Mesendoderm (in vitro differentiated cells): ENCODE results near the gene NEMP2.

Source experiments
- DNase-seq: peaks from one replicate; pipeline ENCODE4 v3.0.0; 2013
- H2AK5ac ChIP-seq: 2 replicates; pipeline ENCODE4 v1.6.1; 2013; ENCODE audit warnings: low read length, inconsistent platforms
- H2BK120ac ChIP-seq: 2 replicates; pipeline ENCODE4 v1.6.1; 2013; ENCODE audit warnings: low read depth, mild to moderate bottlenecking, low read length, moderate library complexity, mixed read lengths
- H2BK15ac ChIP-seq: replicated peaks from 2 replicates; pipeline ENCODE4 v1.6.1; 2013; ENCODE audit warnings: low read depth, mild to moderate bottlenecking, moderate library complexity
- H2BK5ac ChIP-seq: 2 replicates; pipeline ENCODE4 v1.6.1; 2013; ENCODE audit warnings: low read length, inconsistent platforms
- H3K18ac ChIP-seq: 2 replicates; pipeline ENCODE4 v1.6.1; 2013; ENCODE audit warnings: mild to moderate bottlenecking, low read length, mixed read lengths
- H3K23ac ChIP-seq: one replicate; pipeline ENCODE4 v1.6.1; 2013; ENCODE audit warnings: low read length
- H3K27ac ChIP-seq: 2 replicates; pipeline ENCODE4 v1.5.1; 2013; ENCODE audit warnings: low read depth, mild to moderate bottlenecking, inconsistent platforms, low read length, moderate library complexity
- H3K27me3 ChIP-seq: 2 replicates; pipeline ENCODE4 v1.6.1; 2013; ENCODE audit warnings: low read length, control low read depth, mild to moderate bottlenecking, inconsistent platforms; ENCODE audit not compliant: insufficient read depth, poor library complexity
- H3K36me3 ChIP-seq: 2 replicates; pipeline ENCODE4 v1.6.1; 2013; ENCODE audit warnings: low read length, inconsistent platforms; ENCODE audit not compliant: control insufficient read depth, insufficient read depth
- H3K4ac ChIP-seq: one replicate; pipeline ENCODE4 v1.6.1; 2013; ENCODE audit warnings: low read depth, mild to moderate bottlenecking, low read length, moderate library complexity
- H3K4me1 ChIP-seq: 2 replicates; pipeline ENCODE4 v1.6.1; 2013; ENCODE audit warnings: low read depth, low read length, inconsistent platforms; ENCODE audit not compliant: control insufficient read depth
- H3K4me2 ChIP-seq: 2 replicates; pipeline ENCODE4 v1.6.1; 2013; ENCODE audit warnings: low read length
- H3K4me3 ChIP-seq: 2 replicates; pipeline ENCODE4 v1.5.1; 2013; ENCODE audit warnings: mild to moderate bottlenecking, low read length
- H3K56ac ChIP-seq: one replicate; pipeline ENCODE4 v1.6.1; 2013; ENCODE audit warnings: low read length
- H3K79me1 ChIP-seq: 2 replicates; pipeline ENCODE4 v1.6.1; 2013; ENCODE audit warnings: low read length, inconsistent platforms
- H3K79me2 ChIP-seq: 2 replicates; pipeline ENCODE4 v1.6.1; 2013; ENCODE audit warnings: mild to moderate bottlenecking, low read length; ENCODE audit not compliant: control insufficient read depth, insufficient read depth
- H3K9ac ChIP-seq: 2 replicates; pipeline ENCODE4 v1.6.1; 2013; ENCODE audit warnings: low read length, inconsistent platforms
- H4K5ac ChIP-seq: one replicate; pipeline ENCODE4 v1.6.1; 2013; ENCODE audit warnings: low read length
- H4K8ac ChIP-seq: one replicate; pipeline ENCODE4 v1.6.1; 2013; ENCODE audit warnings: low read depth, mild to moderate bottlenecking, control low read depth, low read length, moderate library complexity
- WGBS: extraction: QIAGEN DNeasy Blood & Tissue Kit; methylation state at CpG from one replicate; pipeline ENCODE4 v1.1.7; 2013; ENCODE audit warnings: low lambda C conversion rate, missing lambda C conversion rate; ENCODE audit not compliant: insufficient coverage; ENCODE audit errors: extremely low coverage; 5-methylcytosine and 5-hydroxymethylcytosine counted together

Gene NEMP2

GRCh38 chr2:190540048-190540447, 5.5 kb upstream of the NEMP2 start:
- no peak overlapping the region for H3K9ac ChIP-seq
- no peaks in the 10 kb centered on the region for H3K79me2 ChIP-seq
- no peak for DNase-seq
- no CpG with 5 or more reads among the region's 6 CpGs for WGBS
- H3K18ac ChIP-seq, result no peak overlapping the region
- peaks cover 4% of the 10 kb centered on the region for H3K4me1 ChIP-seq
- H3K27me3 ChIP-seq, result no peaks in the 10 kb centered on the region
- no peaks in the 10 kb centered on the region for H3K79me1 ChIP-seq
- no peaks in the 10 kb centered on the region for H3K36me3 ChIP-seq
- H2AK5ac ChIP-seq, result no peak overlapping the region
- no peak overlapping the region for H2BK120ac ChIP-seq
- no peak overlapping the region for H3K4ac ChIP-seq
- H3K23ac ChIP-seq, result no peak overlapping the region
- no peak overlapping the region for H4K5ac ChIP-seq
- H2BK5ac ChIP-seq, result no peak overlapping the region
- no peak overlapping the region for H3K56ac ChIP-seq
- no peak overlapping the region for H3K4me3 ChIP-seq
- H2BK15ac ChIP-seq, result no peak overlapping the region
- no peak overlapping the region for H3K27ac ChIP-seq
- H4K8ac ChIP-seq, result no peak overlapping the region
- no peak overlapping the region for H3K4me2 ChIP-seq

DNA sequence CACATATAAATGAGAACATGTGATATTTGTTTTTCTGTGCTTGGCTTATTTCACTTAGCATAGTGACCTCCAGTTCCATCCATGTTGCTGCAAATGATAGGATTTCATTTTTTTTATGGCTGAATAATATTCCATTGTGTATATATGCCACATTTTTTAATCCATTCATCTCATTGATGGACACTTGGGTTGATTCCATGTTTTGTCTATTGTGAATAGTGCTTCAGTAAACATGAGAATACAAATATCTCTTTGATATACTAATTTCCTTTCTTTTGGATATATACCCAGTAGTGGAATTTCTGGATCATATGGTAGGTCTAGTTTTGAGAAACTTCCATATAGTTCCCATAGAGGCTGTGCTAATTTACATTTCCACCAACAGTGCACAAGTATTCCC, 3.7 kb upstream of the NEMP2 start:
- H3K27ac ChIP-seq, result no peak overlapping the region

DNA sequence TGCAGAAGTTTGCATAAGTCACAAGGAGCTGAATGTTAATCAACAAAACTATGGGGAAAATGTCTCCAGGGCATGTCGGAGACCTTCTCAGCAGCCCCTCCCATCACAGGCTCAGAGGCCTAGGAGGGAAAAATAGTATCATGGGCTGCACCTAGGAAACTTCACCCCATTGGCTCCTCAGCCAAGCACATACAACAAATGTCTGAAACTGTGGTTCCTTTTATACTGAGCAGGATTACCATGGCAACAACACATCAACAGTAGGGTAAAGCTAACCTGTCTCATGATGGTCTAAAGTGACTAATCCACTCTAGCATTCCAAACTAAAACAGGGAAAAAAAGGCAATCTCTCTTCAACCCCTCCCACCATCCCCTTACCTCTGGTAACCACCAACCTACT, 3.2 kb upstream of the NEMP2 start:
- Histone ChIP-seq H3K56ac (no peak overlapping the region), H2AK5ac (no peak overlapping the region)
- DNase-seq, result peak; percentile 77

More for the DNA sequence above, 3.7 kb upstream of the NEMP2 start:
- Histone ChIP-seq H3K56ac (no peak overlapping the region), H4K5ac (no peak overlapping the region), H3K18ac (no peak overlapping the region), H3K79me1 (no peaks in the 10 kb centered on the region), H3K4ac (no peak overlapping the region), H2BK120ac (no peak overlapping the region), H2BK15ac (no peak overlapping the region), H3K27me3 (no peaks in the 10 kb centered on the region), H3K4me2 (no peak overlapping the region), H3K4me3 (no peak overlapping the region), H3K79me2 (no peaks in the 10 kb centered on the region), H4K8ac (no peak overlapping the region), H2BK5ac (no peak overlapping the region), H3K4me1 (peaks cover 6% of the 10 kb centered on the region), H2AK5ac (no peak overlapping the region), H3K9ac (no peak overlapping the region), H3K36me3 (no peaks in the 10 kb centered on the region), H3K23ac (no peak overlapping the region)
- no peak for DNase-seq

GRCh38 chr2:190535586-190535985, 1.1 kb upstream of the NEMP2 start:
- Histone ChIP-seq H3K9ac (no peak overlapping the region), H2BK120ac (peak overlapping the region; percentile 21), H3K79me2 (no peaks in the 10 kb centered on the region), H3K27ac (no peak overlapping the region), H3K18ac (no peak overlapping the region), H3K36me3 (no peaks in the 10 kb centered on the region), H3K4me3 (no peak overlapping the region), H3K4me1 (peaks cover 6% of the 10 kb centered on the region), H3K56ac (peak overlapping the region; percentile 26), H3K79me1 (no peaks in the 10 kb centered on the region), H2BK15ac (no peak overlapping the region), H3K4ac (no peak overlapping the region), H3K23ac (no peak overlapping the region), H4K8ac (no peak overlapping the region), H3K4me2 (no peak overlapping the region), H2AK5ac (no peak overlapping the region), H2BK5ac (no peak overlapping the region), H4K5ac (no peak overlapping the region), H3K27me3 (no peaks in the 10 kb centered on the region)
- no peak for DNase-seq
- no CpG with 5 or more reads among the region's 1 CpG for WGBS

More for the DNA sequence above, 3.2 kb upstream of the NEMP2 start:
- no peak overlapping the region for H2BK5ac ChIP-seq
- no peak overlapping the region for H4K5ac ChIP-seq
- WGBS, result no CpG with 5 or more reads among the region's 1 CpG
- H3K79me2 ChIP-seq, result no peaks in the 10 kb centered on the region
- peaks cover 6% of the 10 kb centered on the region for H3K4me1 ChIP-seq
- no peak overlapping the region for H2BK120ac ChIP-seq
- no peak overlapping the region for H3K23ac ChIP-seq
- no peak overlapping the region for H4K8ac ChIP-seq
- H3K4me2 ChIP-seq, result no peak overlapping the region
- H3K79me1 ChIP-seq, result no peaks in the 10 kb centered on the region
- no peak overlapping the region for H3K27ac ChIP-seq
- H3K4me3 ChIP-seq, result no peak overlapping the region
- no peak overlapping the region for H3K18ac ChIP-seq
- H3K27me3 ChIP-seq, result no peaks in the 10 kb centered on the region
- no peak overlapping the region for H2BK15ac ChIP-seq
- no peaks in the 10 kb centered on the region for H3K36me3 ChIP-seq
- H3K9ac ChIP-seq, result no peak overlapping the region
- H3K4ac ChIP-seq, result no peak overlapping the region

DNA sequence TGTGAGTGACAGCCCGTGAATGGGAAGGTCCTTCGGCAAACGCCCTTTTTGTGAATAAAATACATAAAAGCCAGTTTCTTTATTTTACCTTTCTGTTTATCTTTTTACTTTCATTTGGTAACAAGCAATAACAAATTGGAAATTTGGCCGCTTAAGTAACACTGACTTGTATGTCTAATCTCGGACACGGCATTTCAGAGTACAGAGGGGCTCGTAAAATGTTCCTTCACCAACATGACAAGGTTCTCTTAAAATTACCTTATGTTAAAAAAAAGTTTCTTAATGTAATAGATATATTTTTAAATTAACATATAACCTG, 558 bp upstream of the NEMP2 start:
- Histone ChIP-seq H3K4me1 (peaks cover 6% of the 10 kb centered on the region), H2AK5ac (no peak overlapping the region), H3K27ac (peak overlapping the region; percentile 75), H3K56ac (peak overlapping the region; percentile 92), H3K4me2 (peak overlapping the region; percentile 45), H4K5ac (no peak overlapping the region), H3K79me1 (no peaks in the 10 kb centered on the region), H3K23ac (no peak overlapping the region), H3K27me3 (no peaks in the 10 kb centered on the region), H3K9ac (peak overlapping the region; percentile 88), H3K36me3 (no peaks in the 10 kb centered on the region), H4K8ac (no peak overlapping the region), H2BK15ac (no peak overlapping the region), H3K79me2 (no peaks in the 10 kb centered on the region), H3K4me3 (peak overlapping the region; percentile 35), H2BK5ac (no peak overlapping the region), H3K4ac (no peak overlapping the region), H3K18ac (peak overlapping the region; percentile 88), H2BK120ac (no peak overlapping the region)
- DNase-seq, result no peak
- no CpG with 5 or more reads among the region's 7 CpGs for WGBS

DNA sequence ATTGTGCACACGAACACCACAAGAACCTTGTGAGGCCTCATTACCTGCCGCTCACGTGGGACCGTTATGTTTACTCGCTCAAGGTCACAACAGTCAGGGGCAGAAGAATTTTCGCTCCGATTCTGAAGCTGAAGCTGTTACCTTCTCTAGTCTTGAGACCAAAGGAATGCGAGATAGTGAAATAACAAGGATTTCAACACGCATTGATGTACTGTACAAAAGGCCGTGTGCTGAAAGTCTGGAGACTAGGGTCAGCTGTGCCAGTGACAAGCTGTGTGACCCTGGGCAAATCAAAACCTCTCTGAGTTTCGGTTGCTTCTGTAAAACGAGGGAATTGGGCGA, 583 bp downstream of the NEMP2 start:
- Histone ChIP-seq H3K18ac (peak overlapping the region; percentile 88), H3K23ac (no peak overlapping the region), H3K4me3 (no peak overlapping the region), H2BK5ac (no peak overlapping the region), H4K8ac (no peak overlapping the region), H3K9ac (peak overlapping the region; percentile 88), H3K36me3 (no peaks in the 10 kb centered on the region), H3K4me1 (peaks cover 6% of the 10 kb centered on the region), H3K79me1 (no peaks in the 10 kb centered on the region), H4K5ac (peak overlapping the region; percentile 33), H2AK5ac (no peak overlapping the region), H2BK15ac (no peak overlapping the region), H3K4me2 (peak overlapping the region; percentile 63), H3K27ac (peak overlapping the region; percentile 75), H3K4ac (no peak overlapping the region), H3K79me2 (no peaks in the 10 kb centered on the region), H2BK120ac (no peak overlapping the region), H3K56ac (peak overlapping the region; percentile 92), H3K27me3 (no peaks in the 10 kb centered on the region)
- no peak for DNase-seq
- WGBS, result no CpG with 5 or more reads among the region's 13 CpGs
